ENCODE data around the gene HS3ST4. TPM values are rescaled to one million over a fixed set of nuclear protein-coding genes. Genes with fewer than 3 reads are reported as not detected.

The HS3ST4 gene
- total and polyA plus RNA-seq, 2 of the 8 experiments (the other 6 are each of a cell fraction or from before 2014, with no cell fraction given): 1.9 to 3.3 TPM

- POLR2A ChIA-PET (ENCODE audit: partially characterized antibody): interaction anchor here (0.7 to 2.3 kb wide), 11 partner anchors 13 to 196 kb away, joined by 3 to 8 read pairs (median 3); no protein-coding TSS in a partner anchor
- CTCF ChIA-PET (ENCODE audit: partially characterized antibody): no interaction called here
- H3K9me3 ChIP-seq (ENCODE audit: insufficient read depth in 2 of 2, low read depth in 1 of 2, low read length in 1 of 2): no peaks in the 10 kb centered on the region; a peak in 1 of 4 replicates
- H4K5ac ChIP-seq (ENCODE audit: insufficient read length, low read depth, low read length): no peak overlapping the region
- no peaks in the 10 kb centered on the region for H4K20me1 ChIP-seq (replicated peaks in 1 of 2; ENCODE audit: control insufficient read depth in 1 of 2, insufficient read depth in 2 of 2, low read length in 2 of 2)
- DNase-seq (ENCODE audit: low read depth in 1 of 2, low spot score in 2 of 2) (peak in 1 of 2 experiments; percentile 50), FAIRE-seq (peak; percentile 96)
- peak overlapping the region; percentile 62 to 73 for H3K4me2 ChIP-seq (ENCODE audit: insufficient read depth in 1 of 2, low read depth in 2 of 2, low read length in 2 of 2)
- H3K27ac ChIP-seq (ENCODE audit: low read depth, low read length): peak overlapping the region; percentile 70; the same call in 1 of the 2 replicates
- peak overlapping the region; percentile 98 for H2BK5ac ChIP-seq (ENCODE audit: low read depth, low read length)
- peak overlapping the region; percentile 94; the same call in 1 of the 2 replicates for H2BK20ac ChIP-seq (ENCODE audit: low read length)
- H3K56ac ChIP-seq (replicated peaks; ENCODE audit: insufficient read length, low read depth, low read length): no peak overlapping the region
- H4K91ac ChIP-seq (replicated peaks; ENCODE audit: insufficient read length, low read length): no peak overlapping the region
- H2AK5ac ChIP-seq (ENCODE audit: low read depth, low read length): no peak overlapping the region; the same call in 1 of the 2 replicates
- H3K9ac ChIP-seq (replicated peaks in 1 of 4; ENCODE audit: extremely low read depth in 1 of 4, low read depth in 3 of 4, low read length in 3 of 4): peak overlapping the region in 1 of 4 experiments; percentile 16; a peak in 2 of 7 replicates
- H3K27me3 ChIP-seq (replicated peaks in 1 of 4; ENCODE audit: control insufficient read depth in 3 of 4, extremely low read depth in 1 of 4, insufficient read depth in 3 of 4, low read length in 3 of 4): no peaks in the 10 kb centered on the region
- peaks cover 14 to 21% (median 18%) of the 10 kb centered on the region in 4 experiments for H3K4me1 ChIP-seq (replicated peaks in 1 of 4; ENCODE audit: control insufficient read depth in 3 of 4, insufficient read depth in 4 of 4, low read length in 3 of 4)
- no peak overlapping the region for H4K8ac ChIP-seq (ENCODE audit: extremely low read depth, insufficient read depth, low read length)
- no peak overlapping the region for H3K14ac ChIP-seq (ENCODE audit: insufficient read length)
- peak overlapping the region; percentile 75; the same call in 1 of the 2 replicates for H3K18ac ChIP-seq (ENCODE audit: extremely low read depth, low read length)
- peak overlapping the region; percentile 88; the same call in 1 of the 2 replicates for H2BK12ac ChIP-seq (ENCODE audit: low read depth, low read length)
- no peak overlapping the region for H2BK120ac ChIP-seq (replicated peaks; ENCODE audit: low read depth, low read length)
- no peaks in the 10 kb centered on the region for H3K23me2 ChIP-seq (ENCODE audit: low read depth, low read length)
- H3K36me3 ChIP-seq (ENCODE audit: control insufficient read depth in 2 of 4, insufficient read depth in 4 of 4, low read length in 3 of 4): no peaks in the 10 kb centered on the region
- H3K79me1 ChIP-seq (ENCODE audit: low read depth, low read length): no peaks in the 10 kb centered on the region
- H2BK15ac ChIP-seq (ENCODE audit: low read length): no peak overlapping the region
- no peak overlapping the region for H3K4ac ChIP-seq (replicated peaks; ENCODE audit: insufficient read length, low read depth, low read length)
- H3K23ac ChIP-seq (ENCODE audit: insufficient read length): no peak overlapping the region
- H3K79me2 ChIP-seq (ENCODE audit: control insufficient read depth in 1 of 2, insufficient read depth in 2 of 2, low read length in 2 of 2): 0 out of 4 replicates have a peak, but pooled peaks cover 0 to 4% of the 10 kb centered on the region in 2 experiments
- peak overlapping the region in 1 of 4 experiments; percentile 50; a peak in 4 of 8 replicates for H3K4me3 ChIP-seq (ENCODE audit: extremely low read depth in 1 of 4, insufficient read depth in 2 of 4, low read depth in 3 of 4, low read length in 4 of 4)
- no peak overlapping the region for H2AFZ ChIP-seq (ENCODE audit: low read length)
- 9% methylated on average over 2 of the region's 2 CpGs; no CpG with 5 or more reads in 1 of the 2 experiments for WGBS, 2 experiments (ENCODE audit: extremely low coverage in 1 of 2, insufficient coverage in 1 of 2, insufficient read length in 1 of 2, insufficient replicate concordance in 2 of 2, low coverage in 1 of 2, low lambda C conversion rate in 2 of 2, missing lambda C conversion rate in 1 of 2)
- no peak for TF ChIP-seq SUZ12 (IDR thresholded peaks at IDR 0.05; ENCODE audit: low read length)
- TF ChIP-seq CBX5 (IDR thresholded peaks at IDR 0.05; ENCODE audit: low read depth, low read length): no peak
- 0 out of 2 replicates have a peak, but pooled peaks have one; percentile 26 for TF ChIP-seq TAF1 (IDR thresholded peaks at IDR 0.05; ENCODE audit: low read depth, low read length)
- TF ChIP-seq NANOG (IDR thresholded peaks at IDR 0.05; ENCODE audit: insufficient read depth, low read depth, low read length, poor library complexity, severe bottlenecking): peak; percentile 39
- 0 out of 2 replicates have a peak, but pooled peaks have one; percentile 29 for TF ChIP-seq YY1 (IDR thresholded peaks at IDR 0.05; ENCODE audit: low read depth, low read length)
- TF ChIP-seq TEAD4 (IDR thresholded peaks at IDR 0.05; ENCODE audit: low read depth, low read length): peak; percentile 95
- TF ChIP-seq RAD21 (IDR thresholded peaks at IDR 0.05 in 1 of 2, conservative IDR thresholded peaks at IDR 0.05 in 1 of 2; ENCODE audit: low read depth in 2 of 2, low read length in 2 of 2): no peak; a peak in 1 of 4 replicates
- peak; percentile 9 for TF ChIP-seq TAF7 (optimal IDR thresholded peaks at IDR 0.05; ENCODE audit: borderline replicate concordance, low read depth, low read length)
- TF ChIP-seq KDM4A (IDR thresholded peaks at IDR 0.05; ENCODE audit: low read depth, low read length, severe bottlenecking): no peak
- TF ChIP-seq POU5F1 (IDR thresholded peaks at IDR 0.05; ENCODE audit: low read depth, low read length): peak; percentile 97
- no peak for TF ChIP-seq BCL11A (IDR thresholded peaks at IDR 0.05; ENCODE audit: low read depth in 2 of 2, low read length in 2 of 2)
- TF ChIP-seq HDAC2 (IDR thresholded peaks at IDR 0.05; ENCODE audit: borderline replicate concordance in 1 of 2, low read depth in 2 of 2, low read length in 2 of 2): peak; percentile 83 to 94; a peak in 2 of 4 replicates
Observed at GRCh38 chr16:25855818-25856217, 164.1 kb downstream of the HS3ST4 start.
